ENCODE results near the gene MARCO. TPM values are rescaled to one million over a fixed set of nuclear protein-coding genes. Genes with fewer than 3 reads are reported as not detected.

The MARCO gene
- total and polyA plus RNA-seq, 2 of the 8 experiments (the other 6 are each of a cell fraction or from before 2014, with no cell fraction given): not detected

DNA sequence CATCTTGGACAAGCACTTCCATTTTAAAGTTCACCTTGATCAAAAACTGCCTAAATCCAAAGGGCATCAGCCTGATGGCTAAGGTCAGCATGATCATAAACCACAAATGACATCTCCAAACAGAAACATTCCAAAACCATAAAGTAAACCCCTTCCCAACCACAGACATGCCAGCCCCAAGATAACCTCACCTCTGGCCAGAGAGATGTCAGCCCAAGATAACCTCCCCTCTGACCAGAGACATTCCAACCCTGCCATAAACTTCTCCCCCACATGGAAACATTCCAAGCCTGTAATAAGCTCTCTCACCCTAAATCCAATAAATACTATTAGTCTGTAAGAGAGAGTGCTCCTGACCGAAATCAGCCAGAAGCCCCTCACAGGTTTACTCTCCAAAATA lies 18.6 kb upstream of the MARCO start:
- Histone ChIP-seq H2BK5ac (ENCODE audit: low read depth, low read length) (no peak overlapping the region), H2AFZ (ENCODE audit: low read length) (no peak overlapping the region), H2BK20ac (ENCODE audit: low read length) (no peak overlapping the region), H3K23ac (ENCODE audit: insufficient read length) (no peak overlapping the region), H3K79me2 (ENCODE audit: control insufficient read depth in 1 of 2, insufficient read depth in 2 of 2, low read length in 2 of 2) (no peaks in the 10 kb centered on the region), H2AK5ac (ENCODE audit: low read depth, low read length) (no peak overlapping the region), H3K79me1 (ENCODE audit: low read depth, low read length) (no peaks in the 10 kb centered on the region), H4K5ac (ENCODE audit: insufficient read length, low read depth, low read length) (no peak overlapping the region), H2BK120ac (replicated peaks; ENCODE audit: low read depth, low read length) (no peak overlapping the region), H3K9me3 (ENCODE audit: insufficient read depth in 2 of 2, low read depth in 1 of 2, low read length in 1 of 2) (no peaks in the 10 kb centered on the region), H4K20me1 (replicated peaks in 1 of 2; ENCODE audit: control insufficient read depth in 1 of 2, insufficient read depth in 2 of 2, low read length in 2 of 2) (no peaks in the 10 kb centered on the region), H3K4ac (replicated peaks; ENCODE audit: insufficient read length, low read depth, low read length) (no peak overlapping the region), H4K91ac (replicated peaks; ENCODE audit: insufficient read length, low read length) (no peak overlapping the region), H3K14ac (ENCODE audit: insufficient read length) (no peak overlapping the region), H3K36me3 (ENCODE audit: control insufficient read depth in 2 of 4, insufficient read depth in 4 of 4, low read length in 3 of 4) (no peaks in the 10 kb centered on the region), H3K23me2 (ENCODE audit: low read depth, low read length) (no peaks in the 10 kb centered on the region), H3K4me1 (replicated peaks in 1 of 4; ENCODE audit: control insufficient read depth in 3 of 4, insufficient read depth in 4 of 4, low read length in 3 of 4) (peaks cover 0 to 5% (median 0%) of the 10 kb centered on the region in 4 experiments; a peak in 1 of 7 replicates), H3K56ac (replicated peaks; ENCODE audit: insufficient read length, low read depth, low read length) (no peak overlapping the region), H3K4me3 (ENCODE audit: extremely low read depth in 1 of 4, insufficient read depth in 2 of 4, low read depth in 3 of 4, low read length in 4 of 4) (no peak overlapping the region), H4K8ac (ENCODE audit: extremely low read depth, insufficient read depth, low read length) (no peak overlapping the region), H3K4me2 (ENCODE audit: insufficient read depth in 1 of 2, low read depth in 2 of 2, low read length in 2 of 2) (no peak overlapping the region), H3K9ac (replicated peaks in 1 of 4; ENCODE audit: extremely low read depth in 1 of 4, low read depth in 3 of 4, low read length in 3 of 4) (no peak overlapping the region), H3K18ac (ENCODE audit: extremely low read depth, low read length) (no peak overlapping the region), H2BK15ac (ENCODE audit: low read length) (no peak overlapping the region), H3K27ac (ENCODE audit: low read depth, low read length) (no peak overlapping the region), H2BK12ac (ENCODE audit: low read depth, low read length) (no peak overlapping the region), H3K27me3 (replicated peaks in 1 of 4; ENCODE audit: control insufficient read depth in 3 of 4, extremely low read depth in 1 of 4, insufficient read depth in 3 of 4, low read length in 3 of 4) (peaks cover 0 to 1% (median 0%) of the 10 kb centered on the region in 4 experiments; a peak in 2 of 7 replicates)
- FAIRE-seq: no peak
- no peak for DNase-seq (ENCODE audit: low read depth in 1 of 2, low spot score in 2 of 2)
- ChIA-PET CTCF (ENCODE audit: partially characterized antibody) (interaction anchor here (0.6 to 0.8 kb wide), 2 partner anchors 10 to 43 kb away, joined by 3 read pairs; no protein-coding TSS in a partner anchor), POLR2A (ENCODE audit: partially characterized antibody) (no interaction called here)
- 79% methylated on average over 1 of the region's 1 CpG; no CpG with 5 or more reads in 1 of the 2 experiments for WGBS, 2 experiments (ENCODE audit: extremely low coverage in 1 of 2, insufficient coverage in 1 of 2, insufficient read length in 1 of 2, insufficient replicate concordance in 2 of 2, low coverage in 1 of 2, low lambda C conversion rate in 2 of 2, missing lambda C conversion rate in 1 of 2)
- no peak for TF ChIP-seq RXRA (IDR thresholded peaks at IDR 0.05; ENCODE audit: insufficient read depth, low read depth, low read length)
- TF ChIP-seq KDM4A (IDR thresholded peaks at IDR 0.05; ENCODE audit: low read depth, low read length, severe bottlenecking): no peak
- no peak for TF ChIP-seq SUZ12 (IDR thresholded peaks at IDR 0.05; ENCODE audit: low read length)
- TF ChIP-seq SIRT6 (IDR thresholded peaks at IDR 0.05; ENCODE audit: low read length): no peak
- TF ChIP-seq SAP30 (IDR thresholded peaks at IDR 0.05; ENCODE audit: insufficient read depth, insufficient replicate concordance, low read length): no peak
- TF ChIP-seq TAF7 (optimal IDR thresholded peaks at IDR 0.05; ENCODE audit: borderline replicate concordance, low read depth, low read length): no peak
- no peak for TF ChIP-seq ATF3 (IDR thresholded peaks at IDR 0.05; ENCODE audit: insufficient read depth, low read depth, low read length)
- no peak for TF ChIP-seq SRF (IDR thresholded peaks at IDR 0.05; ENCODE audit: low read depth, low read length)
- TF ChIP-seq CREB1 (IDR thresholded peaks at IDR 0.05): no peak
- TF ChIP-seq CBX5 (IDR thresholded peaks at IDR 0.05; ENCODE audit: low read depth, low read length): no peak
- no peak for TF ChIP-seq ASH2L (IDR thresholded peaks at IDR 0.05; ENCODE audit: low read length)
- no peak for TF ChIP-seq EGR1 (IDR thresholded peaks at IDR 0.05; ENCODE audit: borderline replicate concordance, low read depth, low read length)
- no peak for TF ChIP-seq GTF2F1 (IDR thresholded peaks at IDR 0.05; ENCODE audit: borderline replicate concordance, low read depth, low read length)
- no peak for TF ChIP-seq RAD21 (IDR thresholded peaks at IDR 0.05 in 1 of 2, conservative IDR thresholded peaks at IDR 0.05 in 1 of 2; ENCODE audit: low read depth in 2 of 2, low read length in 2 of 2)

Data from H1 (cell line).